ENCODE measurements around the gene PRKCD.

Gene PRKCD

DNA sequence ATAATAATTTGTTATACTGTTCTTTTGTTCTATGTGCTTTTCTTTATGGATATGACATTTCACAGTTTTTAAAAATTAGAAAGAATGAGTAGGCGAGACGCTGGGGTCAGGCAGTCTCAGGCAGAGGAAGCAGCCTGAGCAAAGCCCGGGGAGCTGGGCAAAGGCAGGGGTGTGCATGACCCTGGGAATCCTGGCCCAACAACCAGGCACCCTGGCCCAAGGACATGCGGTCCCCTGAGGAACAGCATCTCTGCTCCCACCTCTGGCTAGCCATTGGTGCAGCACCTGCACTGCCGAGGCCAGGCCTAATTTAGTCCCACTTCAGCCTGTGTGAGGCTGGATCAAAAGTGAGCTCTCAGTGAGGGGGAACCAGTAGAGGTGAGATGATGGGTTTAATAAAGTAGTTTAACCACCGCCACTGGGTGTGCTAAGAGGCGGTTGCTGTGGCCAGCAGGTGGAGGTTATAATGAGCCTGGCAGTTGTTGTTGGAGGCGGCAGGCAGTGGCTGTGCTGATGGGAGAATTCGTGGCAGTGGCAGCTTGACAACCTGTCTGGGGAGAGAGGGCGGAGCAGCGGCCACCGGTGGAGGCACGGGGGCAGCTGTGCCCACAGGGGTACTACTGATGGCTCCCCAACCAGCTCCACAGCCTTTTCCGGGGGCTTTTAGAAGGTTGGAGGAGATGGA is 41.5 kb downstream of the PRKCD start:
- H3K4me3 ChIP-seq (replicated peaks; ENCODE audit: low read depth, low read length), result no peak overlapping the region
- H3K36me3 ChIP-seq (ENCODE audit: control insufficient read depth, insufficient read depth, low read length), result peaks cover 3% of the 10 kb centered on the region
- DNase-seq (ENCODE audit: extremely low read depth, insufficient read length), result no peak

DNA sequence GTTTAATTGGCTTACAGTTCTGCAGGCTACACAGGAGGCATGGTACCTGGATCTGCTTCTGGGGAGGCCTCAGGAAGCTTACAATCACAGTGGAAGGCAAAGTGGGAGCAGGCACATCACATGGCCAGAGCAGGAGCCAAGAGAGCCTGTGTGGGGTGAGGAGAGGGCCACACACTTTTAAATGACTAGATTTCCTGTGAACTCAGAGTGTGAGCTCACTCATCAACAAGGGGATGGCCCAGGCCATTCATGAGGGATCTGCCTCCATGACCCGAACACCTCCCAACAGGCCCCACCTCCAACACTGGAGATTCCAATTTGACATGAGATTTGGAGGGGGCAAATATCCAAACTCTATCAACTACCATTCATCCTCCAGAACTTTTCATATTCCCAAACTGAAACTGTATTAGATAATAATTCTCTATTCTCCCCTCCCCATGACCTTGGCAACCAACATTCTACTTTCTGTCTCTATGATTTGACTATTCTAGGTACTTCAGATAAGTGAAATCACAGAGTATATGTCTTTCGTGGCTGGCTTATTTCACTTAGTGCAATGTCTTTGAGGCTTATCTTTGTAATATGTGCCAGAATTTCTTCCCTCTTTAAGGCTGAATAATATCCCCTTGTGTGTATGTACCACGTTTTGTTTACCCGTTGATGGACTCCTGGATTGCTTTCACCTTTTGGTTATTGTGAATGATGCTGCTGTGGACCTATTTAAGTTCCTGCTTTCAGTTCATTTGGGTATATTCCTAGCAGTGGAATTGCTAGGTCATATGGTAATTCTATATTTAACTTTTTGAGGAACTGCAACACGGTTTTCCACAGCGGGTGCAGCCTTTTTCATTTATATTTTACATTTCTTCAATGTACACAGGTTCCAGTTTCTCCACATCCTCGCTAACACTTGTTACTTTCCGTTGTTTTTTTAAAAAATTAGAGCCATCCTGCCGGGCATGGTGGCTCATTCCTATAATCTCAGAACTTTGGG is 51.0 kb downstream of the PRKCD start:
- Histone ChIP-seq H3K27me3 (replicated peaks; ENCODE audit: control insufficient read depth, insufficient read depth, low read length) (no peaks in the 10 kb centered on the region), H3K36me3 (ENCODE audit: control insufficient read depth, insufficient read depth, low read length) (no peaks in the 10 kb centered on the region)

More for the DNA sequence above, 41.5 kb downstream of the PRKCD start:
- no peaks in the 10 kb centered on the region for H3K27me3 ChIP-seq (replicated peaks; ENCODE audit: control insufficient read depth, insufficient read depth, low read length)
- TF ChIP-seq, protein P1, sequence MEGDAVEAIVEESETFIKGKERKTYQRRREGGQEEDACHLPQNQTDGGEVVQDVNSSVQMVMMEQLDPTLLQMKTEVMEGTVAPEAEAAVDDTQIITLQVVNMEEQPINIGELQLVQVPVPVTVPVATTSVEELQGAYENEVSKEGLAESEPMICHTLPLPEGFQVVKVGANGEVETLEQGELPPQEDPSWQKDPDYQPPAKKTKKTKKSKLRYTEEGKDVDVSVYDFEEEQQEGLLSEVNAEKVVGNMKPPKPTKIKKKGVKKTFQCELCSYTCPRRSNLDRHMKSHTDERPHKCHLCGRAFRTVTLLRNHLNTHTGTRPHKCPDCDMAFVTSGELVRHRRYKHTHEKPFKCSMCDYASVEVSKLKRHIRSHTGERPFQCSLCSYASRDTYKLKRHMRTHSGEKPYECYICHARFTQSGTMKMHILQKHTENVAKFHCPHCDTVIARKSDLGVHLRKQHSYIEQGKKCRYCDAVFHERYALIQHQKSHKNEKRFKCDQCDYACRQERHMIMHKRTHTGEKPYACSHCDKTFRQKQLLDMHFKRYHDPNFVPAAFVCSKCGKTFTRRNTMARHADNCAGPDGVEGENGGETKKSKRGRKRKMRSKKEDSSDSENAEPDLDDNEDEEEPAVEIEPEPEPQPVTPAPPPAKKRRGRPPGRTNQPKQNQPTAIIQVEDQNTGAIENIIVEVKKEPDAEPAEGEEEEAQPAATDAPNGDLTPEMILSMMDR (IDR thresholded peaks at IDR 0.05; ENCODE audit: insufficient read depth, low read length, poor library complexity, severe bottlenecking), result no peak

DNA sequence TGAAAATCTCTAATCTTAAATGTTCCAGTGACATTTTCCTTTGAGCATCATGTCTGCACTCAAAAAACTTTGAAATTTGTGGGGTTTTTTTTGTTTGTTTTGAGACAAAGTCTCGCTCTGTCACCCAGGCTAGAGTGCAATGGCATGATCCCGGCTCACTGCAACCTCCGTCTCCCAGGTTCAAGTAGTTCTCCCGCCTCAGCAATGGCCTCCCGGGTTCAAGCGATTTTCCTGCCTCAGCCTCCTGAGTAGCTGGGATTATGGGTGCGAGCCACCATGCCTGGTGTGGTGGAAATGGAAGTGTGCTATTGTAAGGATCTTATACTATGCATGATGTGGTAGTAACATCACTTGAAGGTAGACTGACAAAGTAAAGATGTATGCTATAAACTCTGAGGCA is 52.3 kb downstream of the PRKCD start:
- TF ChIP-seq, protein P1 (IDR thresholded peaks at IDR 0.05; ENCODE audit: insufficient read depth, low read length, poor library complexity, severe bottlenecking), result no peak
- H3K27me3 ChIP-seq (replicated peaks; ENCODE audit: control insufficient read depth, insufficient read depth, low read length), result no peaks in the 10 kb centered on the region
- H3K36me3 ChIP-seq (ENCODE audit: control insufficient read depth, insufficient read depth, low read length), result no peaks in the 10 kb centered on the region
- no peak overlapping the region for H3K4me3 ChIP-seq (replicated peaks; ENCODE audit: low read depth, low read length)
- DNase-seq (ENCODE audit: extremely low read depth, insufficient read length), result no peak

More for the DNA sequence above, 51.0 kb downstream of the PRKCD start:
- no peak overlapping the region for H3K4me3 ChIP-seq (replicated peaks; ENCODE audit: low read depth, low read length)
- TF ChIP-seq, protein P1 (IDR thresholded peaks at IDR 0.05; ENCODE audit: insufficient read depth, low read length, poor library complexity, severe bottlenecking), result no peak
- no peak for DNase-seq (ENCODE audit: extremely low read depth, insufficient read length)

DNA sequence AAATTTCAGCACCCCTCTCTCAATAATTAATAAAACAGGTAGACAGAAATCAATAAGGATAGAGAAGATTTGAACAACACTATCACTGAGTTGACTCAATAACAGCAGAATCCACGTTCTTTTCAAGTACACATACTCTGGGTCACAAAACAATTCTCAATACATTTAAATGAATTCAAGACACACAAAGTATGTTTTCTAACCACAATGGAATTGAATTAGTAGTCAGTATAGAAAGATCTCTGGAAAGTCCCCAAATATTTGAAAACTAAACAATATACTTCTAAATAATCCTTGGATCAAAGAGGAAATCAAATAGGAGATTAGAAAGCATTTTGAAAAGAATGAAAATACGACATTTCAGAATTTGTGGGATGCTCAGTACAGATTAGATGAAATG is 54.8 kb downstream of the PRKCD start:
- Histone ChIP-seq H3K36me3 (ENCODE audit: control insufficient read depth, insufficient read depth, low read length) (no peaks in the 10 kb centered on the region), H3K4me3 (replicated peaks; ENCODE audit: low read depth, low read length) (no peak overlapping the region), H3K27me3 (replicated peaks; ENCODE audit: control insufficient read depth, insufficient read depth, low read length) (no peaks in the 10 kb centered on the region)
- no peak for DNase-seq (ENCODE audit: extremely low read depth, insufficient read length)
- TF ChIP-seq, protein P1 (IDR thresholded peaks at IDR 0.05; ENCODE audit: insufficient read depth, low read length, poor library complexity, severe bottlenecking), result no peak

DNA sequence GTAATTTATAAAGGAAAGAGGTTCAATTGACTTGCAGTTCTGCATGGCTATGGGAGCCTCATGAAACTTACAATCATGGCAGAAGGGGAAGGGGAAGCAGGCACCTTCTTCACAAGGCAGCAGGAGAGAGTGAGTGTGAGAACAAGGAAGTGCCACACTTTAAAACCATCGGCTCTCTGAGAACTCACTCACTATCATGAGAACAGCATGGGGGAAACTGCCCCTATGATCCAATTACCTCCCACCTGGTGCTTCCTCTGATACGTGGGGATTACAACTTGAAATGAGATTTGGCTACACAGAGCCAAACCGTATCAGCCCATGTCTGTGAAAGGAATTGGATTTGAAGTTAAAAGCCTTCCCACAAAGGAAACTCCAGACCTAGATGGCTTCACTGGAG is 55.7 kb downstream of the PRKCD start:
- no peak for DNase-seq (ENCODE audit: extremely low read depth, insufficient read length)
- no peaks in the 10 kb centered on the region for H3K36me3 ChIP-seq (ENCODE audit: control insufficient read depth, insufficient read depth, low read length)
- TF ChIP-seq, protein P1 (IDR thresholded peaks at IDR 0.05; ENCODE audit: insufficient read depth, low read length, poor library complexity, severe bottlenecking), result no peak

More for the DNA sequence above, 55.7 kb downstream of the PRKCD start:
- Histone ChIP-seq H3K4me3 (replicated peaks; ENCODE audit: low read depth, low read length) (no peak overlapping the region), H3K27me3 (replicated peaks; ENCODE audit: control insufficient read depth, insufficient read depth, low read length) (no peaks in the 10 kb centered on the region)

Measured in GM06990 (cell line).